ENCODE results near the gene CALCA.

The CALCA gene

DNA sequence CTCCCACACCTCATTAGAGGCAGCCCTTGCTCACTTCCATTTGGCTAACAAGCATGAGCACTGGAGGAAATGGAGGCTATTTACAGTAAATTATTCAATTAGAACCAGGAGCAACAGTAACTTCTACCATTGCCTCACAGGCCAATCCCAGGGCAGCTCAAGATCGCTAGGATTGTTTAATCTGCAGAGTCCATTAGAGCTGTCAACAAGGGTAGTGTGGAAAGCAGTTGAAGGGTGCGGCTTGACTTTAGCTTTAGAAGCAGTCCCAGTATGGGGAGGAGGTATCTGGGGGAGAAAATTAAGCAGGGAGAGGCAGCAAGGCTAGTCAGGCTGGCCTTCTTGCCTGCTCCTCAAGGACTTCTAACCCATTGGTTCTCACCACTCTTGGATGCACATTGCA, 41.8 kb downstream of the CALCA start (continued):
- TF ChIP-seq, protein P1, sequence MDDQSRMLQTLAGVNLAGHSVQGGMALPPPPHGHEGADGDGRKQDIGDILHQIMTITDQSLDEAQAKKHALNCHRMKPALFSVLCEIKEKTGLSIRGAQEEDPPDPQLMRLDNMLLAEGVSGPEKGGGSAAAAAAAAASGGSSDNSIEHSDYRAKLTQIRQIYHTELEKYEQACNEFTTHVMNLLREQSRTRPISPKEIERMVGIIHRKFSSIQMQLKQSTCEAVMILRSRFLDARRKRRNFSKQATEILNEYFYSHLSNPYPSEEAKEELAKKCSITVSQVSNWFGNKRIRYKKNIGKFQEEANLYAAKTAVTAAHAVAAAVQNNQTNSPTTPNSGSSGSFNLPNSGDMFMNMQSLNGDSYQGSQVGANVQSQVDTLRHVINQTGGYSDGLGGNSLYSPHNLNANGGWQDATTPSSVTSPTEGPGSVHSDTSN (CRISPR knock-in tag; IDR thresholded peaks at IDR 0.05) = no peak
- no peak for TF ChIP-seq ZNF146 (tag by site-specific recombination; IDR thresholded peaks at IDR 0.05)
- TF ChIP-seq ZSCAN23 (tag by site-specific recombination; IDR thresholded peaks at IDR 0.05) = no peak
- TF ChIP-seq ZNF138 (tag by site-specific recombination; IDR thresholded peaks at IDR 0.05; ENCODE audit: borderline replicate concordance) = no peak
- no peak for TF ChIP-seq ZNF214 (tag by site-specific recombination; IDR thresholded peaks at IDR 0.05; ENCODE audit: borderline replicate concordance)

DNA sequence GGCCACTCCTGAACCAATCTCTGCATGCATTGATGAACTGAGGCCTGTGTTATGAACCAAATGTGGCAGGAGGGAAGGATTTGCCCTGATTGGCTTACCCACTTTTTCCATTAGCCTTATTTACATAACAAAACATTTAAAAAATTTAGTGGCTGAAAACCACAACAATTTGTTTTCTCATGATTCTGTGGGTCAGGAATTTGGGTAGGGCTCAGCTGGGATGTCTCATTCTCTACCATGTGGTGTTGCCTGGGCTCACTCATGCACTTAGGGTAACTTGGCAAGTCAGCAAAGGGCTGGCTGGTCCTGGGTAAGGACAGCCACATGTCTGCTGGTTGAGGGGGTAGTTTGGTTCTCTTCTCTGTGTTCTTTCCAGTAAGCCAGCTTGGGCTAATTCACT, 45.0 kb downstream of the CALCA start:
- CTCF ChIA-PET = no interaction called here

DNA sequence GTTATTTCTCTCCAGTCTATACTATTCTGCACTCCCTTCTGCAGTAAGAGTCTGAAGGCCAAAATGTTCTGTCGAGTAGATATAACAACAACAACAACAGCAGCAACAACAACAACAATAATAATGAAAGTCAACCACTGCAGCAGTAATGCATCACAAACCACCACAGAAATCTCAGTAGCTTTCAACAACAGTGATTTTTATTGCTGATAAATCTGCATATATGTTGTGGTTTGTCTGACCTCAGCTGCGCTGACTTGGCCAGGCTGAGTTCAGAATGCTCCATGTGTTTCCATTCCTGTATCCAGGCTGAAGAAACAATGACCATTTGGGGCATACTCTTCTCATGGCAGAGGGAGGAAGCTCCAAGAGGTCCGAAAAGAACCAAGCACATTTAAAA, 47.8 kb downstream of the CALCA start:
- Histone ChIP-seq H3K36me3 (ENCODE audit: control insufficient read depth in 2 of 2, insufficient read depth in 1 of 2, low read length in 2 of 2) (no peaks in the 10 kb centered on the region), H3K4me1 (ENCODE audit: control insufficient read depth, insufficient read depth, low read length) (no peaks in the 10 kb centered on the region), H3K27ac (ENCODE audit: extremely low read depth, low read depth, low read length) (no peak overlapping the region), H3K9me3 (ENCODE audit: control insufficient read depth, insufficient read depth, low read depth, low read length) (no peaks in the 10 kb centered on the region), H3K4me3 (ENCODE audit: low read depth, low read length) (no peak overlapping the region)
- TF ChIP-seq, protein P2, sequence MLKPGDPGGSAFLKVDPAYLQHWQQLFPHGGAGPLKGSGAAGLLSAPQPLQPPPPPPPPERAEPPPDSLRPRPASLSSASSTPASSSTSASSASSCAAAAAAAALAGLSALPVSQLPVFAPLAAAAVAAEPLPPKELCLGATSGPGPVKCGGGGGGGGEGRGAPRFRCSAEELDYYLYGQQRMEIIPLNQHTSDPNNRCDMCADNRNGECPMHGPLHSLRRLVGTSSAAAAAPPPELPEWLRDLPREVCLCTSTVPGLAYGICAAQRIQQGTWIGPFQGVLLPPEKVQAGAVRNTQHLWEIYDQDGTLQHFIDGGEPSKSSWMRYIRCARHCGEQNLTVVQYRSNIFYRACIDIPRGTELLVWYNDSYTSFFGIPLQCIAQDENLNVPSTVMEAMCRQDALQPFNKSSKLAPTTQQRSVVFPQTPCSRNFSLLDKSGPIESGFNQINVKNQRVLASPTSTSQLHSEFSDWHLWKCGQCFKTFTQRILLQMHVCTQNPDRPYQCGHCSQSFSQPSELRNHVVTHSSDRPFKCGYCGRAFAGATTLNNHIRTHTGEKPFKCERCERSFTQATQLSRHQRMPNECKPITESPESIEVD (tag by site-specific recombination; IDR thresholded peaks at IDR 0.05) = no peak
- TF ChIP-seq ZNF837 (tag by site-specific recombination; IDR thresholded peaks at IDR 0.05) (no peak), ZNF514 (tag by site-specific recombination; IDR thresholded peaks at IDR 0.05) (no peak), ZNF654 (tag by site-specific recombination; IDR thresholded peaks at IDR 0.05; ENCODE audit: low read depth) (no peak), MZF1 (tag by site-specific recombination; IDR thresholded peaks at IDR 0.05; ENCODE audit: borderline replicate concordance) (no peak), SP7 (tag by site-specific recombination; IDR thresholded peaks at IDR 0.05) (no peak), MEIS1 (CRISPR knock-in tag; IDR thresholded peaks at IDR 0.05; ENCODE audit: borderline replicate concordance) (no peak)
- TF ChIP-seq, protein P3, sequence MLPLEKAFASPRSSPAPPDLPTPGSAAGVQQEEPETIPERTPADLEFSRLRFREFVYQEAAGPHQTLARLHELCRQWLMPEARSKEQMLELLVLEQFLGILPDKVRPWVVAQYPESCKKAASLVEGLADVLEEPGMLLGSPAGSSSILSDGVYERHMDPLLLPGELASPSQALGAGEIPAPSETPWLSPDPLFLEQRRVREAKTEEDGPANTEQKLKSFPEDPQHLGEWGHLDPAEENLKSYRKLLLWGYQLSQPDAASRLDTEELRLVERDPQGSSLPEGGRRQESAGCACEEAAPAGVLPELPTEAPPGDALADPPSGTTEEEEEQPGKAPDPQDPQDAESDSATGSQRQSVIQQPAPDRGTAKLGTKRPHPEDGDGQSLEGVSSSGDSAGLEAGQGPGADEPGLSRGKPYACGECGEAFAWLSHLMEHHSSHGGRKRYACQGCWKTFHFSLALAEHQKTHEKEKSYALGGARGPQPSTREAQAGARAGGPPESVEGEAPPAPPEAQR (tag by site-specific recombination; IDR thresholded peaks at IDR 0.05) = no peak
- POLR2A ChIA-PET = no interaction called here
- CTCF ChIA-PET = interaction anchor here (1.2 to 1.6 kb wide), 2 partner anchors 8 to 150 kb away, joined by 4 to 6 read pairs; no protein-coding TSS in a partner anchor

More for the DNA sequence above, 45.0 kb downstream of the CALCA start:
- no peak for TF ChIP-seq ZBTB8A (tag by site-specific recombination; IDR thresholded peaks at IDR 0.05)
- TF ChIP-seq ZNF658 (tag by site-specific recombination; IDR thresholded peaks at IDR 0.05) = no peak
- TF ChIP-seq ZNF184 (tag by site-specific recombination; IDR thresholded peaks at IDR 0.05) = no peak
- TF ChIP-seq, protein P4, sequence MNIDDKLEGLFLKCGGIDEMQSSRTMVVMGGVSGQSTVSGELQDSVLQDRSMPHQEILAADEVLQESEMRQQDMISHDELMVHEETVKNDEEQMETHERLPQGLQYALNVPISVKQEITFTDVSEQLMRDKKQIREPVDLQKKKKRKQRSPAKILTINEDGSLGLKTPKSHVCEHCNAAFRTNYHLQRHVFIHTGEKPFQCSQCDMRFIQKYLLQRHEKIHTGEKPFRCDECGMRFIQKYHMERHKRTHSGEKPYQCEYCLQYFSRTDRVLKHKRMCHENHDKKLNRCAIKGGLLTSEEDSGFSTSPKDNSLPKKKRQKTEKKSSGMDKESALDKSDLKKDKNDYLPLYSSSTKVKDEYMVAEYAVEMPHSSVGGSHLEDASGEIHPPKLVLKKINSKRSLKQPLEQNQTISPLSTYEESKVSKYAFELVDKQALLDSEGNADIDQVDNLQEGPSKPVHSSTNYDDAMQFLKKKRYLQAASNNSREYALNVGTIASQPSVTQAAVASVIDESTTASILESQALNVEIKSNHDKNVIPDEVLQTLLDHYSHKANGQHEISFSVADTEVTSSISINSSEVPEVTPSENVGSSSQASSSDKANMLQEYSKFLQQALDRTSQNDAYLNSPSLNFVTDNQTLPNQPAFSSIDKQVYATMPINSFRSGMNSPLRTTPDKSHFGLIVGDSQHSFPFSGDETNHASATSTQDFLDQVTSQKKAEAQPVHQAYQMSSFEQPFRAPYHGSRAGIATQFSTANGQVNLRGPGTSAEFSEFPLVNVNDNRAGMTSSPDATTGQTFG (tag by site-specific recombination; IDR thresholded peaks at IDR 0.05; ENCODE audit: borderline replicate concordance) = no peak
- no peaks in the 10 kb centered on the region for H3K9me3 ChIP-seq (ENCODE audit: control insufficient read depth, insufficient read depth, low read depth, low read length)
- POLR2A ChIA-PET = no interaction called here
- H3K4me1 ChIP-seq (ENCODE audit: control insufficient read depth, insufficient read depth, low read length) = no peaks in the 10 kb centered on the region
- H3K4me3 ChIP-seq (ENCODE audit: low read depth, low read length) = no peak overlapping the region
- H3K27ac ChIP-seq (ENCODE audit: extremely low read depth, low read depth, low read length) = no peak overlapping the region
- no peaks in the 10 kb centered on the region for H3K36me3 ChIP-seq (ENCODE audit: control insufficient read depth in 2 of 2, insufficient read depth in 1 of 2, low read length in 2 of 2)

Data from HEK293 (cell line).